HepG2 (cell line): ENCODE measurements around the gene TUBB4A. TPM values are rescaled to one million over a fixed set of nuclear protein-coding genes. Genes with fewer than 3 reads are reported as not detected.

ENCODE experiments used
- FOXJ3 ChIP-seq: sonication (generic); formaldehyde crosslinking; IDR thresholded peaks from 2 replicates; pipeline ENCODE4 v1.4.0; 2020; ENCODE audit warnings: missing genetic modification reagents, mild to moderate bottlenecking, borderline replicate concordance
- GABPB1 ChIP-seq: IDR thresholded peaks from 2 replicates; pipeline ENCODE4 v1.6.1; 2016; ENCODE audit warnings: mild to moderate bottlenecking, missing genetic modification reagents, moderate library complexity, missing compliant biosample characterization
- GFI1 ChIP-seq: sonication (generic); formaldehyde crosslinking; IDR thresholded peaks from 2 replicates; pipeline ENCODE4 v1.5.0; 2020; ENCODE audit warnings: missing genetic modification reagents, mild to moderate bottlenecking, borderline replicate concordance
- GMEB1 ChIP-seq: sonication (generic); formaldehyde crosslinking; IDR thresholded peaks from 2 replicates; pipeline ENCODE4 v1.5.1; 2020; ENCODE audit warnings: missing genetic modification reagents, mild to moderate bottlenecking, borderline replicate concordance
- HBP1 ChIP-seq: IDR thresholded peaks from 2 replicates; pipeline ENCODE4 v1.6.1; 2016; ENCODE audit warnings: low read depth, control low read depth
- HDAC2 ChIP-seq: sonication (generic); formaldehyde crosslinking; IDR thresholded peaks from 2 replicates; pipeline ENCODE4 v1.4.0; 2020; ENCODE audit warnings: missing genetic modification reagents
- HMG20A ChIP-seq: IDR thresholded peaks from 2 replicates; pipeline ENCODE4 v1.6.1; 2016; ENCODE audit warnings: borderline replicate concordance
- MTA1 ChIP-seq: sonication (generic); formaldehyde crosslinking; IDR thresholded peaks from 2 replicates; pipeline ENCODE4 v1.4.0; 2020; ENCODE audit warnings: missing genetic modification reagents, mild to moderate bottlenecking, borderline replicate concordance
- NR2F1 ChIP-seq, 2 experiments: fragments of 450-650 bp in 1 of 2; formaldehyde crosslinking in 1 of 2; IDR thresholded peaks; 2 replicates each; pipeline versions ENCODE4 v1.5.0 to v1.6.1; 2016 to 2020; ENCODE audit warnings: mild to moderate bottlenecking in 1 of 2, missing compliant biosample characterization in 1 of 2, missing genetic modification reagents in 1 of 2, moderate library complexity in 1 of 2
- NR2F6 ChIP-seq, 2 experiments: IDR thresholded peaks; 2 replicates each; pipeline ENCODE4 v1.6.1; 2016; ENCODE audit warnings: antibody characterized with exemption in 1 of 2, mild to moderate bottlenecking in 1 of 2
- RXRB ChIP-seq: IDR thresholded peaks from 2 replicates; pipeline ENCODE4 v1.6.1; 2016; ENCODE audit warnings: borderline replicate concordance, missing genetic modification reagents, missing compliant biosample characterization
- TGIF2 ChIP-seq: IDR thresholded peaks from 2 replicates; pipeline ENCODE4 v1.6.1; 2016; ENCODE audit warnings: control low read depth, missing compliant biosample characterization
- UBTF ChIP-seq: sonication (generic); formaldehyde crosslinking; IDR thresholded peaks from 2 replicates; pipeline ENCODE4 v1.4.0; 2020; ENCODE audit warnings: mild to moderate bottlenecking, missing genetic modification reagents
- ZFP36L2 ChIP-seq: sonication (generic); formaldehyde crosslinking; IDR thresholded peaks from 2 replicates; pipeline ENCODE4 v1.4.0; 2020; ENCODE audit warnings: missing genetic modification reagents
- ZNF34 ChIP-seq: sonication (generic); formaldehyde crosslinking; IDR thresholded peaks from 2 replicates; pipeline ENCODE4 v1.4.0; 2020; ENCODE audit warnings: mild to moderate bottlenecking, missing genetic modification reagents, borderline replicate concordance
- ZNF350 ChIP-seq: sonication (generic); formaldehyde crosslinking; IDR thresholded peaks from 2 replicates; pipeline ENCODE4 v1.4.0; 2020; ENCODE audit warnings: mild to moderate bottlenecking, low read depth, missing genetic modification reagents, borderline replicate concordance
- ZNF547 ChIP-seq: sonication (generic); formaldehyde crosslinking; IDR thresholded peaks from 2 replicates; pipeline ENCODE4 v1.5.1; 2020; ENCODE audit warnings: mild to moderate bottlenecking, missing genetic modification reagents
- ZNF607 ChIP-seq: sonication (generic); formaldehyde crosslinking; IDR thresholded peaks from 2 replicates; pipeline ENCODE4 v1.5.1; 2020; ENCODE audit warnings: missing genetic modification reagents, mild to moderate bottlenecking, borderline replicate concordance
- ZNF660 ChIP-seq: sonication (generic); formaldehyde crosslinking; IDR thresholded peaks from 2 replicates; pipeline ENCODE4 v1.5.1; 2020; ENCODE audit warnings: mild to moderate bottlenecking, low read depth, missing genetic modification reagents, borderline replicate concordance
- polyA plus RNA-seq, 8 experiments: library from polyadenylated mRNA; depleted of rRNA in 3 of 8; stranded (reverse) in 7 of 8; unstranded in 1 of 8; fragments of >200 nt; fragmentation: Illumina TruSeq in 4 of 8; extraction: Trizol in 4 of 8; gene quantifications; 2 replicates each; pipeline versions ENCODE4 v1.2.1 to v1.2.3, GENCODE V29; 2011 to 2016; ENCODE audit warnings: low read depth in 4 of 8, missing spikeins in 1 of 8, mixed read lengths in 1 of 8; ENCODE audit not compliant: insufficient read depth in 1 of 8
- total RNA-seq, 5 experiments: library from RNA; depleted of rRNA; stranded (reverse); fragments of >200 nt; fragmentation: Illumina TruSeq; extraction: Trizol; gene quantifications; 2 replicates each; pipeline ENCODE4 v1.2.3, GENCODE V29; 2016; ENCODE audit warnings: low read depth in 1 of 5

TUBB4A gene
- total and polyA plus RNA-seq, 2 of the 13 experiments (the other 11 are each of a cell fraction or from before 2014, with no cell fraction given), result not detected

GRCh38 chr19:6509118-6509971 is 7.2 kb upstream of the TUBB4A start (continued):
- 0 out of 2 replicates have a peak, but pooled peaks have one; percentile 51 for TF ChIP-seq ZNF607
- TF ChIP-seq ZNF350 (CRISPR knock-in tag), result peak; percentile 50; the same call in 1 of the 2 replicates
- peak; percentile 73 for TF ChIP-seq NR2F6 (IDR thresholded peaks at IDR 0.05)
- peak; percentile 94 for TF ChIP-seq NR2F6 (CRISPR knock-in tag; IDR thresholded peaks at IDR 0.05)
- no peak for TF ChIP-seq ZNF547 (CRISPR knock-in tag)
- peak; percentile 36; the same call in 1 of the 2 replicates for TF ChIP-seq MTA1 (CRISPR knock-in tag)
- TF ChIP-seq HBP1 (CRISPR knock-in tag), result 0 out of 2 replicates have a peak, but pooled peaks have one; percentile 34
- no peak for TF ChIP-seq ZNF34 (CRISPR knock-in tag)
- no peak for TF ChIP-seq ZFP36L2 (CRISPR knock-in tag)
- TF ChIP-seq RXRB (CRISPR knock-in tag), result peak; percentile 89
- TF ChIP-seq FOXJ3, result no peak
- TF ChIP-seq ZNF660, result no peak
- TF ChIP-seq GABPB1 (CRISPR knock-in tag), result peak; percentile 63
- TF ChIP-seq GMEB1 (CRISPR knock-in tag), result no peak
- TF ChIP-seq TGIF2 (CRISPR knock-in tag), result peak; percentile 79; the same call in 1 of the 2 replicates
- TF ChIP-seq GFI1 (CRISPR knock-in tag), result peak; percentile 45; the same call in 1 of the 2 replicates
- TF ChIP-seq HDAC2 (CRISPR knock-in tag), result peak; percentile 51; the same call in 1 of the 2 replicates
- peak; percentile 86 for TF ChIP-seq HMG20A (CRISPR knock-in tag)
- TF ChIP-seq NR2F1 (CRISPR knock-in tag; IDR thresholded peaks at IDR 0.05), result peak; percentile 72 to 88; a peak in 3 of 4 replicates
- peak; percentile 47; the same call in 1 of the 2 replicates for TF ChIP-seq UBTF (CRISPR knock-in tag)
